A673 (cell line): Measurements from ENCODE around the gene FAM20B. TPM values are rescaled to one million over a fixed set of nuclear protein-coding genes. Genes with fewer than 3 reads are reported as not detected.
"Not testable (repeated sequence)": the region's sequence is repeated elsewhere in the genome, so short reads cannot be mapped to it uniquely, and the experiment has no call there.

Experiments
- Bru-seq: library from RNA; stranded (reverse); fragments of 400-500 nt; gene quantifications from one replicate; lab custom pipeline; 2021; lab: Mats Ljungman, UMichigan
- BruChase-seq, 2 experiments: library from RNA; stranded (reverse); fragments of 400-500 nt; gene quantifications; one replicate each; lab custom pipeline; 2021; lab: Mats Ljungman, UMichigan
- BruUV-seq: library from RNA; stranded (reverse); fragments of 400-500 nt; replicated peaks from 2 replicates; lab custom pipeline; 2021; lab: Mats Ljungman, UMichigan
- CTCF ChIA-PET: fragments of 300-600 bp; sonication (Branson Sonifier 250); formaldehyde crosslinking; loops from one replicate; lab custom pipeline; 2022; ENCODE audit warnings: antibody characterized with exemption; lab: Charles Lee
- POLR2A ChIA-PET: fragments of 300-600 bp; sonication (Branson Sonifier 250); formaldehyde crosslinking; loops from one replicate; lab custom pipeline; 2022; ENCODE audit warnings: antibody characterized with exemption; ENCODE audit not compliant: low non-redundant PET; lab: Charles Lee
- DNase-seq: peaks from one replicate; pipeline ENCODE4 v3.0.0-alpha.2; 2015; ENCODE audit warnings: low spot score
- H3K27ac ChIP-seq: fragments of 200-600 bp; sonication (generic); 2 replicates; pipeline ENCODE4 v1.5.1; 2016; ENCODE audit warnings: mixed run types, low read depth, mild to moderate bottlenecking, mixed read lengths, antibody characterized with exemption, low read length; ENCODE audit not compliant: poor library complexity, severe bottlenecking
- H3K27me3 ChIP-seq: fragments of 200-600 bp; sonication (generic); replicated peaks from 2 replicates; pipeline ENCODE4 v1.6.1; 2017; ENCODE audit warnings: mixed run types, low read depth, mild to moderate bottlenecking, mixed read lengths, antibody characterized with exemption, low read length; ENCODE audit not compliant: insufficient read depth, poor library complexity
- H3K36me3 ChIP-seq: fragments of 200-600 bp; sonication (generic); 2 replicates; pipeline ENCODE4 v1.6.1; 2016; ENCODE audit warnings: mixed run types, mild to moderate bottlenecking, mixed read lengths, antibody characterized with exemption, low read length; ENCODE audit not compliant: insufficient read depth, poor library complexity, severe bottlenecking
- H3K4me1 ChIP-seq: fragments of 200-600 bp; sonication (generic); 2 replicates; pipeline ENCODE4 v1.6.1; 2017; ENCODE audit warnings: mixed run types, mild to moderate bottlenecking, mixed read lengths, antibody characterized with exemption, low read length; ENCODE audit not compliant: insufficient read depth, poor library complexity, severe bottlenecking
- H3K4me3 ChIP-seq: fragments of 200-600 bp; sonication (generic); 2 replicates; pipeline ENCODE4 v1.5.1; 2016; ENCODE audit warnings: low read depth, mixed run types, mild to moderate bottlenecking, mixed read lengths, low read length; ENCODE audit not compliant: poor library complexity, severe bottlenecking
- H3K9me3 ChIP-seq: fragments of 200-600 bp; sonication (generic); 2 replicates; pipeline ENCODE4 v1.6.1; 2016; ENCODE audit warnings: mixed run types, low read depth, mild to moderate bottlenecking, mixed read lengths, antibody characterized with exemption, low read length; ENCODE audit not compliant: poor library complexity, severe bottlenecking
- CTCF ChIP-seq: fragments of 300-800, 200-600 bp; sonication (generic); conservative IDR thresholded peaks from 2 replicates; pipeline ENCODE4 v1.5.1; 2017; ENCODE audit warnings: low read depth, mild to moderate bottlenecking, antibody characterized with exemption, low read length, moderate library complexity, mixed read lengths
- EZH2 ChIP-seq: fragments of 200-600 bp; sonication (generic); IDR thresholded peaks from 2 replicates; pipeline ENCODE4 v1.6.1; 2017; ENCODE audit warnings: borderline replicate concordance, low read depth, mild to moderate bottlenecking, mixed read lengths, antibody characterized with exemption, low read length; ENCODE audit not compliant: poor library complexity, severe bottlenecking
- intact Hi-C: fragments of 100-400 bp; cut with micrococcal nuclease; formaldehyde crosslinking; loops from one replicate; pipeline ENCODE4 v1.10.0; 2022; ENCODE audit not compliant: unreplicated experiment
- long read RNA-seq: library from polyadenylated mRNA; stranded (forward); transcript quantifications from one replicate; pipeline ENCODE4 v2.0.0, GENCODE V29; 2022
- total RNA-seq: library from RNA; stranded (reverse); gene quantifications from 2 replicates; pipeline ENCODE4 v1.2.3, GENCODE V29; 2021

FAM20B gene
- total RNA-seq (43.3 and 46.9 TPM in 2 replicates), Bru-seq, nascent RNA (percentile 78 among the genes with signal in this experiment), BruChase-seq, experiment 1, labeled RNA remaining after a 2-hour chase (percentile 79 among the genes with signal in this experiment), BruChase-seq, experiment 2, labeled RNA remaining after a 6-hour chase (percentile 91 among the genes with signal in this experiment)
- long read RNA-seq, full-length matches to known transcripts = 3 of 5 reads
- long read RNA-seq, partial matches to known transcripts = 0 of 5 reads
- long read RNA-seq, other reads (novel, unspliced or antisense) = 2 of 5 reads

- intact Hi-C loops = no loop called here
- Histone ChIP-seq H3K4me1 (peaks cover 8% of the 10 kb centered on the region), H3K36me3 (no peaks in the 10 kb centered on the region), H3K27me3 (no peaks in the 10 kb centered on the region), H3K4me3 (peak within 1 kb of the TSS; percentile 88), H3K27ac (peak within 1 kb of the TSS; percentile 93), H3K9me3 (no peaks in the 10 kb centered on the region)
- DNase-seq = peak; percentile 93
- CTCF ChIA-PET = no interaction called here
- no TSS peak for BruUV-seq
- POLR2A ChIA-PET = no interaction called here
- TF ChIP-seq CTCF (no peak), EZH2 (no peak)
Observed at GRCh38 chr1:179025125-179025974, at the start of gene FAM20B. FAM20B (plus strand) TSS chr1:179025894; CDS start chr1:179043848, 17,954 bp downstream.

GRCh38 chr1:178976541-178976940, 49.2 kb upstream of the FAM20B start:
- Histone ChIP-seq H3K36me3 (no peaks in the 10 kb centered on the region), H3K4me1 (no peaks in the 10 kb centered on the region), H3K4me3 (no peak overlapping the region), H3K27ac (no peak overlapping the region), H3K9me3 (peaks cover 9% of the 10 kb centered on the region), H3K27me3 (no peaks in the 10 kb centered on the region)
- DNase-seq = no peak
- ChIA-PET POLR2A (no interaction called here), CTCF (no interaction called here)
- BruUV-seq = no TSS peak
- TF ChIP-seq EZH2 = no peak
- TF ChIP-seq CTCF = no peak
- intact Hi-C loops = no loop called here

- Histone ChIP-seq H3K27me3 (no peaks in the 10 kb centered on the region), H3K4me1 (no peaks in the 10 kb centered on the region), H3K36me3 (no peaks in the 10 kb centered on the region), H3K4me3 (no peak overlapping the region), H3K9me3 (no peaks in the 10 kb centered on the region), H3K27ac (no peak overlapping the region)
- no TSS peak for BruUV-seq
- ChIA-PET POLR2A (no interaction called here), CTCF (interaction anchor here (0.5 kb wide), 1 partner anchor 14 kb away, joined by 4 read pairs; no protein-coding TSS in a partner anchor)
- TF ChIP-seq CTCF (no peak), EZH2 (no peak)
- no peak for DNase-seq
- intact Hi-C loops = no loop called here
Observed at GRCh38 chr1:178986204-178986603, 39.5 kb upstream of the FAM20B start.

- H3K27ac ChIP-seq, POLR2A ChIA-PET, DNase-seq, H3K4me3 ChIP-seq, H3K9me3 ChIP-seq, BruUV-seq, CTCF ChIA-PET, H3K4me1 ChIP-seq, intact Hi-C loops, H3K27me3 ChIP-seq, H3K36me3 ChIP-seq: not testable (repeated sequence)
Observed at GRCh38 chr1:178988198-178988597, 37.5 kb upstream of the FAM20B start.
